GM10847 (cell line): ENCODE data around the gene PPP1R12C.

Experiments
- POLR2A ChIP-seq: IDR thresholded peaks from 2 replicates; pipeline ENCODE4 v1.6.1; 2011; ENCODE audit not compliant: insufficient read length; ENCODE audit errors: extremely low read depth

Gene PPP1R12C

DNA sequence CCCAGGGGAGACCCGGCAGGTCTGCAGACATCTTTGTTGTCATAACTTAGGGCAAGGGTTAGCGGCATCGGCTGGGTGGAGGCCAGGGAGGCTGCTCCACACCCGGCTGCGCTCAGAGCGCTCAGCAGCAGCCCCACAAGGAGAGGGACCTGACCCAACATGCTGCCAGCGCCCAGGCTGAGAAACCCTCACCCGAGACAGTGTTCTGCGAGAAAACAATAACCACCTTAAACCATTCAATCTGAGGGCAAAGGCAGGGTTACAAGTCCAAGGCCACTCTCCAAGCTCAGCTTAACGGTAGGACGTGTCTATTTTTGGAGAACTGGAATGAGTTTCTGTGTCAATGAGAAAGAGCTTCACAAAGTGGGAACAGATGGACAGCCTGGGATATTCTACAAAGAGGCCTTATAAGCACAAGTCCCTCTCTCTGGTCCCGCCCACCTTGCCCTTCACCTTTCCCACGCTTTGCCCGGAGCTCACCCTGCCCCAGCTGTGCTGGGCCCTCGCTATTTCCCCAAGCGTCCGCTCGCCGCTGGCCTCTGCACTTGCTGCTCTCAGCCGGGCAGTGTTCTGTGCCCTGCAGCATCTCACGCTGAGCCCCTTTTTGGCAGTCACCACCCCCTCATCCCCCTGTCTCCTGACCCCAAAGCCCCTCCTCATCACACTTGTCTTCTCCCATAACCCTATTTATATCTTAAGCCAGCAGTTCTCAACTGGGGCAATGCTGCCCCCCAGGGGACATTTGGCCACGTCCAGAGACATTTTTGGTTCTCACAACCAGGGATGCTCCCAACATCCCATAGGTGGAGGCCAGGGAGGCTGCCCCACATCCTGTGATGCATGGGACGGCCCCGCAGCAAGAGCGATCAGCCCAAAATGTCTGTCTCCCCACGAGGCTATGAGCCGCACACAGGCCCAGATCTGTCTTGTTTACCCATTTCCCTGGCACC, 17.6 kb downstream of the PPP1R12C start:
- no peak for TF ChIP-seq POLR2A

DNA sequence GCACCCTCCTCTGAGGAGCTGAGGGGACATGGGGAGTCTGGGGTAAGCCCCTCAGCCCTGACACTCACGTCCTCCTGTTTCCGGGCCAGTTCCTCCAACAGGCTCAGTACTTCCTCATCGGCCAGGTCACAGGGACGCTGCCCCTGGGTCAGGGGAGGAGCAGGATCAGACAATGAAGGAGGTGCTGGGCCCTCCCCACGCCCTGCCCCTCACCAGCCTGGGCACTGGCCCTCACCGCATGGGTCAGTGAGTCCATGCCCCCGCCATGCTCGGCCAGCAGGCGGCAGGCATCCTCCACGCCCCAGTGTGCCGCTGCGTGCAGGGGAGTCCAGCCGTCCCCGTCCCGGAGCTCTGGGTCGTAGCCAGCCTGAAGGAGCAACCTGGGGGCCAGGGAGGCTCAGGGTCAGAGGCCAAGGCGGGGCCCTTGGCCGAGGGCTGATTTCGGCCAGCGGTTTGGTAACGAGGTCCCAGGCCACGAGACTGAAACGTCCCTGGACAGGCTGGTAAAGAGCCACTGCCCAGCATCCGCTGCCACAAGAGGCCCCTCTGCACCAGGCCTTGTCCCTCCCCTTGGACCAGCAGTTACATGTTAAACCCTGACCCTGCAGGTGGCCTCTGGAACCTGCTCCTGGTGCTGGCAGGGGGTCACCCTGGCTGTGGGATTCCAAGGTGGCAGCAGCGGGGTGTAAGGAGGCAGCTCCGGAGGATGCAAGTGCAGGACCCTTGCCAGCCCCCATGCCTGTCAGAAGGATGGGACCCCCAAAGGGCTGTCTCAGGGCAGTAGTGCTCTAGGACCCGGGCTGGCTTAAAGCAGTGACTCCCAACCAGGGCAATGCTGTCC, 18.5 kb downstream of the PPP1R12C start:
- no peak for TF ChIP-seq POLR2A

DNA sequence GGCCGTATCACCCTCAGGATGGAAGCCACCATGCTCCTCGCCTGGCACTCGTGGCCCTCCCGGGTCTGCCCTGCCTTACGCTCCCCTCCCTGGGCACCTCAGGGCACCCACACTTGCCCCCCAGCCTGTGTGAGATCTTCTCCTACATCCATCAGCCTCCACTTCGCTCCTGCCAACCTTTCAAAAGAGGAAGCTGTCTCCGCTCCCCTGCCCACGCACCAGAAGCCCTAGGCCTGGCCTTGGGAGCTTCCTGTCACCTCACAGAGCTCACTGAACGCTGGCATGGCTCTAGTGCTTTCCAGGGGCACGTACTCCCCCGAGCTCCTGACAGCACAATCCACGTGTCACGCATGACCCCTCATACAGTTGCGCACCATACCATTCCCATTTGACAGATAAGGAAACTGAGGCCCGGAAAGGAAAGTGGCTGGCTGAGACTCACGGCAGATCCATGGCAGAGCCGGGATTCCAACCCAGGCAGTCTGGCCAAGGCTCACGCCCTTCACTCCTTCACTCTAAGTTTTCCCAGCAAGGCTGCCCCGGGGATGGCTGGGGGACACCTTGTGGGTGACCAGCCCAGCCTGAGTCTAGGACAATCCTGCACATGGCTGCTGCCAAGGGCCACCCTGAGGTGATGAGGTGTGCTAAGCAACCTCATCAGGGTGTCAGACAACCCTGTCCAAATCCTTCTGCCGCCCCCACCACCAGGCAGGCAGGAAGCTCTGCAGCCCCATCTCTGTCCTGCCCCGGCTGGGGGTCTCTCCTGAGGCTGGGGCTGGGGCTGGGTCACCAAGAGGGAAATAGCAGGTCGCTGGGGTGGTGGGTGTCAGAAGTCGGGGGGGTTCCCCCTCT, 19.3 kb downstream of the PPP1R12C start:
- no peak for TF ChIP-seq POLR2A

DNA sequence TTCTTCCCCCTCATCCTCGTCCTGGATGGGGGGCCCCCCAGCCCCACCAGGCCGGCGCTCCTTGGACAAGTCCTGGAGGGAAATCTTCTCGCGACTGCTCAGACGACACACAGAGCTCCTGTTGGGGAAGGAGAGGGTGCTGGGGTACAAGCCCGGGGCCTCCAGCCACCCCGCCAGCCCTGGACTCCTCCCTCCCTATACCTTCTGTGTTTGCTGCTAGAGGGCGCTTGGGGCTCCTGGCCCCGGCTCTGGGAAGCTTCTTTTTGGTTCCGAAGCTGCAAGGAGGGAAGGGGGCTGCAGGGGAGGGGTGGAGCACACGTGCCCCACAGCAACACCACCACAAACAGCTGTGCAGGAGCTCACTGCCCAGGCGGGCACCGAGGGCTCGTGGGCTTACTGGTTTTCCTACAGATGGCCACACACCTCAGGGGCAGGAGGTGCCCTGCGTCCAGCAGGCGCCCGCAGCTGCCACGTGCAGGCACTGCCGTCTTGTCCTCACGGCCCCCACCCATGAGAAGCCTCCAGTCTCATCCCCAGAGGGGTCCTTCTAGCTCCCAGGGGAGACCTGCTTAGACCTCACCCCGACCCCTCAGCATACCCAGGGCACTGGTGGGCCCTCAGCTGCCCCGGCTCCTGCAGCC, 21.3 kb downstream of the PPP1R12C start:
- no peak for TF ChIP-seq POLR2A

DNA sequence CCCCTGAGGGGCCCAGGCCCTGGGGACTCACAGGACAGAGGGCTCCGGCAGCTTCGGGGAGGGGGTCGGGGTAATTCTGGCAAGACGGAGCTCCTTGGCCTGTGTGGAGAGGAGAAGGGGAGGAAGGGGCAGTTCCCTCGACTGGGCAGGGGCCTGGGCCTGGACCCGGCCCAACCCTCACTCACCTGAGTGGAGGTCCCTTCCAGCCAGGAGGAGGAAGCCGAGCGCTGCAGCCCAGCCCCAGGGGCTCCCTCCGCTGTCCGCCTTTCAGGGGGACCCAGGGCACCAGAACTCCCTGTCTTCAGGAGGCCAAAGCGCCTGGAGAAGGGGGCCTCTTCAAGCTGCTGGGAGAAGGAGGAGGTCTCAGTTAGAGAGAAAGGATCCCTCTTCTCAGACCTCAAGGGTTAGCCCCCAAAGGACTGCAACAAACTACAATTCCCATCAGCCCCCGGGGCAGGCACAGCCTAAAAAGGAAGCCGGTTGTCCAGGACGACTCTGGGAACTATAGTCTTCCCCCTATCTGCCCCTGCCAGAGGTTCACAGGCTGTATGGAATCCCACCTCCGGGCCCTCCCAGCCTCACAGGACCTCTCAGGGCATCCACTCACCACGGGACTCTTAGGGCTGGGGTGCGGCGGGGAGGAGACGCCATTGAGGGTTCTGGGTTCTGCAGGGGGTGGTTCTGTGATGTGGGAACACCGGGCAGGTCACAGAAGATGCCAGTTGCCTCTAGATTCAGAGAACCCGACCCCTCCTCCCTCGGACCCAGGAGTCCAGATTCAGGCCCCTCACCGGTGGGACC, 22.0 kb downstream of the PPP1R12C start:
- TF ChIP-seq POLR2A: no peak

DNA sequence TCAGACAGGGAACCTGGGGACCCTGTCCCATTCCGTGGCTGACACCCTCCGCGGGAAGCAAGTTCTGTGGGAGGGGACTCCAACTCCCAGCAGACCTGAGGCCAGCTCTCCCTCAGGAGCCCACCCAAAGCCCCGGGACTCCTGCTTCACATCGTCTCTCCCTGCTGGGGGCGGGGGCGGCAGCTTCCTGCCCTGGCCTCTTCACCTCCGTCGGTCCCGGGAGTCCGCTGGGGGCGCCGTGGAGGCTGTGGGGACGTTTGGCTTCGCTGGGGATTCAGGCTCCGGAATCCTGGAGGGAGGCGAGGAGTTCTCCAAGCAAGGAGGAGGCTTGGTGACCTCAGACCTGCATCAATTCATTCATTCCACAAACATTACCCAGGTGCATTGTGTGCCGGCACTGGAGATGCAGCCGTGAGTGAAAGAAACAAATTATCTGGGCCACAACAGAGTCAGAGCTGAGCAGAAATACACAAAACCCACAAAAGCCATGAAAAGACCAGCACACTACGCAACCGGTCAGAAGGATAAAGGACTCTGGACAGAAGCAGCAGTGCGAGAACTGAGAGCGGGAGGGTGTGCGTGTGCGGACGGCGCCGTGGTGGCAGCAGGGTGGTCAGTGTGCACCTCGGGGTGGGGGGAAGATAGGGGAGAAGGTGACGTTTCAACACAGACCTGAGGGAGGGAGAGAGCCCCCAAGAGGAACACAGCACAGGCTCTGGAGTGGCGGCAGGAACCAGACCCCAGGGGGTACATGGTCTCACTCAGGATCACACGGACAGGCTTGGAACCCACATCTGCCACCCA, 22.8 kb downstream of the PPP1R12C start:
- no peak for TF ChIP-seq POLR2A

DNA sequence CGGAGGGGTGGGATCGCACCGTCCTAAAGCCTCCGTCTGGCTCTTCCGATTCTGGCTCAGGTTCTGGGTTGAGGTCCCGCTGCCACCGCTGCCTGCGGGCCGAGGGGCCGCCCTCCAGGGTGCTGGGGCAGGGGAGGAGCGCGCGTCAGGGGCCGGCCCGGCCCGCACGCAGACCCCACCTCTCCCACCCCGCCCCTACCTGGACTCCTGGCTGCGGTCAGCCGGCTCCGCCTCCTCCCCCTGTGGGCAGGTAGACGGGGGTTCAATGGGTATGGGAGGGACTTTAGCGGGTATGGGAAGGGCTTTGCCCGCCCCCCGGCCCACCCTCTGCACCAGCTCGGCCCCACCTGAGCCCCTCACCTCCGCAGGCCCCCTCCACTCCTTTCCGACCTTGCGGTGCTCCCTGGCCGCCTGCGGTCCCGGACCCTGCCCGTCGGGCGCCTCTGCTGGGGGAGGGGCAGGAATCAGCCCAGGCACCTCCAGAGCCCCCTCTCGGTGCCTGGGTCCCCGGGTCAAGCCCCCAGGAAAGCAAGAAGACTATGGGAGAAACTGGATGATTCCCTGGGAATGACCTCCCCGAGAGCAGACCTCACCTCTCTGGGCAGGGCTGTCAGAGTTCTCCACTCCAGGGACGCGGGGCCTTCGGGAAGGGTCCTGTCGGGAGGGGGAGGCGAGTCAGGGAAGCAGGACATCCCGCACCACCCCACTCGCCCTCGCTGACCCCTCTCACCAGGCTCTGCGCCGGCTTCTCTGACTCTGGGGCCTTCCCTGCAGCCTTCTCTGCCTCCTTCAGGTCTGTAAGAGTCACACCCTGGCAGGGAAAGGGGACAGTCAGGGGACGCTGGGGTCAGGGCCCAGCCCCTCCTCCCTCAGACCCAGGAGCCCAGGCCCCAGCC, 24.8 kb downstream of the PPP1R12C start:
- TF ChIP-seq POLR2A: no peak

DNA sequence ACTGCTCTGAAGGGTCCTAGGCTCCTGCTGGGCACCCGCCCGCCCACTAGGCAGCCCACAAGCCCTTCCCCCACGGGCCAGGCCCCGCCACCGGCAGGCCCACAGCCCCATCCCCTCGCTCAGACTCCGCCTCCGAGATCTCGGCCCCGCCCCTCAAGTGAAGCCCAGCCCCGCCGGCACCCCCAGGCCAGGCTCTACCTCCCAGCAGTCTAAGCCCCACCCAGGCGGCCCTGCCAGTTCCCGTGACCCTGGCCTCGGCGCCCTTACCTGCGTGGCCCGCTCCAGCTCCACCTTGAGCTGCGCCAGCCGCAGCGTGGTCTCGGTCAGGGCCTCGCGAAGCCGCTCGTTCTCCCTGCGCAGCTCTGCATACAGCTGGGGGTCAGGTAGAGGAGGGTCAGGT, 25.5 kb downstream of the PPP1R12C start:
- TF ChIP-seq POLR2A: no peak

DNA sequence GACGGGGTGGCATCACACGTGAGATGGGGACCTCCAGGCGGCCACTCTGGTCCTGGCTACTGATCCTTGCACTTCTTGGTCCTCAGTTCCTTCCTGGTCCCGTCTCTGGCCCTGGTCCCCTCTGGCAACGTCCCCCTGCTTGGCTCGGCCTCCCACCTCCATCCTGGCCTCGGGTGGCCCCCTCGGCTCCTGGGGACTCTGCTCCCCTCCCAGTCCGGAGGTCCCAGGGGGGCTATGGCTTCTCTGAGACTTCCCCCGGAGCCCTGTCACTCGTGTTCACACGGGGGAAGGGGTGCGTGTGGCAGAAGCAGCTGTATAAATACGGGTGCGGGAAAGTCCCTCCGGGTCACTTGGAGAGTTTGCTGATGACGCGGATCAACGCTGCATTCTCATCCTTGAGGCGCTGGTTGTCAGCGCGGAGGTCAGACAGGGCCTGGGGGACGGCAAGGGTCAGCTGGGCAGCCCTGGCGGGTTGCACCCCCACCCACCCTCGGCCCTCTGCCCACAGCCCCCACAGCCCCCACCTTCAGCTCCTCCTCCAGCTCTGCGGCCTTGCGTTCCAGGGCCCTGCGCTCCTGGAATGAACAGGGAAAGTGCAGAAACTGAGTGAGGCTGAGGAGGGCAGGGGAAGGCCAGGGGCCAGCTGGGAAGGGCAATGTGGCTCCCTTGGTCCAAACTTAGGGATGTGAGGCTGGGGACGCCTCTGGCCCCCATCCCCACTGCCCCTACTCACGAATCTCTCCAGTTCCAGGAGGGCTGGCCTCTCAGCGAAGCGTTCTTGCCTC, 26.1 kb downstream of the PPP1R12C start:
- TF ChIP-seq POLR2A: no peak

DNA sequence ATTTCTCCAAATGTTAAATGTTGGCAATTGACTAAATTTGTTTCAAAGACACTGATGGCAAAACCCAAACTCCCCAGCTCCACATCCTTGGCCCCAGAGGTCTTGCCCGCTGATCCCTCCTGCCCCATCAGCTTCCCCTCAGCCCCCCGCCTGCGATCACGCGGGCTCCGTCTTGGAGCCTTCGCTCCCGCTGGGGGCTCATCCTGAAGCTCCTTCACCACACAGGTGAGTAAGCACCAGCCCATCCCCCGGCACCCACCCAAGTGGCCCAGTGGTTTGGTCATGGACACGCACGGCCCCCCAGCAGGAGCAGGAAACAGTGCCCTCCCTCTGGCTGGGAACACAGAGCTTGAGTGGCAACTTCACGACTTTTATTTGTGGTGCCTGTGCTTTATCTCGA, 26.9 kb downstream of the PPP1R12C start:
- TF ChIP-seq POLR2A: no peak

DNA sequence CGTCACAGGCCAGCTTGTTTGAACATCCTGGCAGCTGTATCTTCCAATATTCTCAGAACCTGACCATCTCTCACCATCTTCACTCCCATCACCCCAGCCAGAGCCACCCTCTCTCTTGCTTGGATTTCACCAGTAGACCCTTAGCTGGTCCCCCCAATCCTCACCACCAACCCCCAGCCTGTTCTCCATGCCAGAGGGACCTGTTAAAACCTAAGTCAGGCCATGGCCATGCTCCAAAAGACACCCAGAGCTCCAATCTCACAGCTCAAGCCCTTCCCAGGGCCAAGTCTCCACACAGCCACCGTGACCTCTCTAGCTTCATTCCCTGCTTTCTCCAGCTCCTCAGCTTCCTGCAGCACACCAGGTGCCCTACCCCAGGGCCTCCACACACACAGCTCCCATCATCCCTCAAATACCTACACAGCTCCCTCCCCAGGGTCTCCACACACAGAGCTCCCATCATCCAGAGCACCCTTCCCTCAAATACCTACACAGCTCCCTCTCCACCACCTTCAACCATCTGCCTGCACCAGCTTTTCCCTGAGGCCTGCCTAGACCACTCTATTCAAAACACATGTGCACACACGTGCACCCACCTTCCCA, 28.0 kb downstream of the PPP1R12C start:
- no peak for TF ChIP-seq POLR2A
